HG02973 (cell line): Measurements from ENCODE around the gene BTNL3.
"Not testable (repeated sequence)": the region's sequence is repeated elsewhere in the genome, so short reads cannot be mapped to it uniquely, and the experiment has no call there.

Experiments used
- ATAC-seq: cut with Tn5 transposase; IDR thresholded peaks from one replicate; pipeline ENCODE4 v1.9.1; 2021; ENCODE audit warnings: moderate library complexity; ENCODE audit not compliant: unreplicated experiment

BTNL3 gene

GRCh38 chr5:181045316-181045715 is 56.7 kb downstream of the BTNL3 start:
- no peak for ATAC-seq

GRCh38 chr5:181045857-181046256 is 57.2 kb downstream of the BTNL3 start:
- not testable (repeated sequence) for ATAC-seq

GRCh38 chr5:181047288-181047687 is 58.6 kb downstream of the BTNL3 start:
- ATAC-seq: no peak

- ATAC-seq: no peak
Measured at GRCh38 chr5:181047921-181048320, 59.3 kb downstream of the BTNL3 start.

GRCh38 chr5:181050016-181050415 is 61.4 kb downstream of the BTNL3 start:
- ATAC-seq: no peak

- ATAC-seq: no peak
Measured at GRCh38 chr5:181051841-181052671, 63.4 kb downstream of the BTNL3 start.

- no peak for ATAC-seq
Measured at GRCh38 chr5:181052672-181053487, 64.2 kb downstream of the BTNL3 start.

- no peak for ATAC-seq
Measured at GRCh38 chr5:181053488-181054121, 65.0 kb downstream of the BTNL3 start.

- no peak for ATAC-seq
Measured at GRCh38 chr5:181054138-181054537, 65.5 kb downstream of the BTNL3 start.

- ATAC-seq: no peak
Measured at GRCh38 chr5:181054871-181055459, 66.3 kb downstream of the BTNL3 start.
